Measurements from ENCODE around the gene CARMIL3.

Gene CARMIL3

DNA sequence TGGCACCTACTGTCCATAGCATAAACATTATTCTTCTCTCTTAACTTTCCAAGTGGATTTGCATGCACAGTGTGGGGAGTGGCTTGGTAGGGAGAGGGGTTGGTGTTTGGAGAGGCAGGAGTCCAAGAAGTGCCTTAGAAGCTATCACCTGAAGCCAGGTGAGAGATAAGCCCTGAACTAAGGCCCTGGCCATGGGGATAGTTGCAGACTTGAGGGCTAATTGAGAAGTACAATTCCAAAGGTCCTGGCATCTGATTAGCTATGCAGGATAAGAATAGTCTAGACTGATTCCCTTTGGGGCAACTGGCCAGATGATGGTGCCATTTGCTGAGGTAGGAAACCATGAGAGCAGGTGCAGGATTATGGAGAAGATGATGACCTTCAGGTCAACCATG lies 40.3 kb downstream of the CARMIL3 start:
- Histone ChIP-seq H3K27me3 (ENCODE audit: control insufficient read depth, insufficient read depth, low read length) (no peaks in the 10 kb centered on the region; the same call in 1 of the 2 replicates), H3K9me3 (ENCODE audit: control insufficient read depth, insufficient read depth, low read depth, low read length) (no peaks in the 10 kb centered on the region), H3K27ac (ENCODE audit: low read depth, low read length) (no peak overlapping the region), H3K4me3 (ENCODE audit: low read depth, low read length) (no peak overlapping the region), H3K36me3 (ENCODE audit: control insufficient read depth, insufficient read depth, low read length) (peaks cover 8% of the 10 kb centered on the region), H3K9ac (ENCODE audit: low read length) (no peak overlapping the region), H3K4me1 (ENCODE audit: control insufficient read depth, insufficient read depth, low read length) (peaks cover 19% of the 10 kb centered on the region)

GRCh38 chr14:24092505-24093206 lies 40.8 kb downstream of the CARMIL3 start:
- Histone ChIP-seq H3K27ac (ENCODE audit: low read depth, low read length) (peak overlapping the region; percentile 46; the same call in 1 of the 2 replicates), H3K4me1 (ENCODE audit: control insufficient read depth, insufficient read depth, low read length) (peaks cover 19% of the 10 kb centered on the region), H3K9ac (ENCODE audit: low read length) (no peak overlapping the region), H3K9me3 (ENCODE audit: control insufficient read depth, insufficient read depth, low read depth, low read length) (no peaks in the 10 kb centered on the region), H3K36me3 (ENCODE audit: control insufficient read depth, insufficient read depth, low read length) (peaks cover 9% of the 10 kb centered on the region), H3K27me3 (ENCODE audit: control insufficient read depth, insufficient read depth, low read length) (no peaks in the 10 kb centered on the region), H3K4me3 (ENCODE audit: low read depth, low read length) (no peak overlapping the region)

GRCh38 chr14:24093207-24093900 lies 41.5 kb downstream of the CARMIL3 start:
- Histone ChIP-seq H3K27me3 (ENCODE audit: control insufficient read depth, insufficient read depth, low read length) (no peaks in the 10 kb centered on the region), H3K9me3 (ENCODE audit: control insufficient read depth, insufficient read depth, low read depth, low read length) (no peaks in the 10 kb centered on the region), H3K36me3 (ENCODE audit: control insufficient read depth, insufficient read depth, low read length) (peaks cover 16% of the 10 kb centered on the region), H3K9ac (ENCODE audit: low read length) (peak overlapping the region; percentile 71), H3K27ac (ENCODE audit: low read depth, low read length) (peak overlapping the region; percentile 46), H3K4me1 (ENCODE audit: control insufficient read depth, insufficient read depth, low read length) (peaks cover 19% of the 10 kb centered on the region), H3K4me3 (ENCODE audit: low read depth, low read length) (peak overlapping the region; percentile 36)

- H3K4me3 ChIP-seq (ENCODE audit: low read depth, low read length), result peak within 1 kb of the TSS; percentile 96
- peak within 1 kb of the TSS; percentile 98 for H3K27ac ChIP-seq (ENCODE audit: low read depth, low read length)
- H3K27me3 ChIP-seq (ENCODE audit: control insufficient read depth, insufficient read depth, low read length), result no peaks in the 10 kb centered on the region
- peak within 1 kb of the TSS; percentile 98 for H3K9ac ChIP-seq (ENCODE audit: low read length)
- no peaks in the 10 kb centered on the region for H3K9me3 ChIP-seq (ENCODE audit: control insufficient read depth, insufficient read depth, low read depth, low read length)
- H3K36me3 ChIP-seq (ENCODE audit: control insufficient read depth, insufficient read depth, low read length), result peaks cover 24% of the 10 kb centered on the region
- peaks cover 19% of the 10 kb centered on the region for H3K4me1 ChIP-seq (ENCODE audit: control insufficient read depth, insufficient read depth, low read length)
Observed at GRCh38 chr14:24093901-24094840, 42.4 kb downstream of the CARMIL3 start, which contains the start of gene PCK2. PCK2 (plus strand) TSS chr14:24094311; CDS start chr14:24094406, 95 bp downstream.

- no peaks in the 10 kb centered on the region for H3K27me3 ChIP-seq (ENCODE audit: control insufficient read depth, insufficient read depth, low read length)
- peaks cover 31% of the 10 kb centered on the region for H3K36me3 ChIP-seq (ENCODE audit: control insufficient read depth, insufficient read depth, low read length)
- H3K9ac ChIP-seq (ENCODE audit: low read length), result peak overlapping the region; percentile 98
- peak overlapping the region; percentile 98 for H3K27ac ChIP-seq (ENCODE audit: low read depth, low read length)
- H3K9me3 ChIP-seq (ENCODE audit: control insufficient read depth, insufficient read depth, low read depth, low read length), result no peaks in the 10 kb centered on the region
- H3K4me3 ChIP-seq (ENCODE audit: low read depth, low read length), result peak overlapping the region; percentile 96
- peaks cover 19% of the 10 kb centered on the region for H3K4me1 ChIP-seq (ENCODE audit: control insufficient read depth, insufficient read depth, low read length)
Observed at GRCh38 chr14:24094841-24095270, 43.0 kb downstream of the CARMIL3 start.

GRCh38 chr14:24095271-24096068 lies 43.7 kb downstream of the CARMIL3 start:
- peak overlapping the region; percentile 98 for H3K27ac ChIP-seq (ENCODE audit: low read depth, low read length)

GRCh38 chr14:24096545-24097181 lies 44.9 kb downstream of the CARMIL3 start:
- H3K9ac ChIP-seq (ENCODE audit: low read length), result no peak overlapping the region
- H3K4me3 ChIP-seq (ENCODE audit: low read depth, low read length), result no peak overlapping the region
- peaks cover 49% of the 10 kb centered on the region for H3K36me3 ChIP-seq (ENCODE audit: control insufficient read depth, insufficient read depth, low read length)
- H3K27ac ChIP-seq (ENCODE audit: low read depth, low read length), result no peak overlapping the region
- peaks cover 19% of the 10 kb centered on the region for H3K4me1 ChIP-seq (ENCODE audit: control insufficient read depth, insufficient read depth, low read length)
- H3K27me3 ChIP-seq (ENCODE audit: control insufficient read depth, insufficient read depth, low read length), result no peaks in the 10 kb centered on the region
- no peaks in the 10 kb centered on the region for H3K9me3 ChIP-seq (ENCODE audit: control insufficient read depth, insufficient read depth, low read depth, low read length)

More at GRCh38 chr14:24095271-24096068, 43.7 kb downstream of the CARMIL3 start:
- H3K36me3 ChIP-seq (ENCODE audit: control insufficient read depth, insufficient read depth, low read length), result peaks cover 37% of the 10 kb centered on the region
- H3K4me1 ChIP-seq (ENCODE audit: control insufficient read depth, insufficient read depth, low read length), result peaks cover 19% of the 10 kb centered on the region
- H3K9ac ChIP-seq (ENCODE audit: low read length), result peak overlapping the region; percentile 98
- H3K4me3 ChIP-seq (ENCODE audit: low read depth, low read length), result peak overlapping the region; percentile 96
- H3K9me3 ChIP-seq (ENCODE audit: control insufficient read depth, insufficient read depth, low read depth, low read length), result no peaks in the 10 kb centered on the region
- no peaks in the 10 kb centered on the region for H3K27me3 ChIP-seq (ENCODE audit: control insufficient read depth, insufficient read depth, low read length)

- Histone ChIP-seq H3K9me3 (ENCODE audit: control insufficient read depth, insufficient read depth, low read depth, low read length) (peaks cover under 1% of the 10 kb centered on the region), H3K27me3 (ENCODE audit: control insufficient read depth, insufficient read depth, low read length) (no peaks in the 10 kb centered on the region), H3K27ac (ENCODE audit: low read depth, low read length) (no peak overlapping the region), H3K9ac (ENCODE audit: low read length) (no peak overlapping the region), H3K36me3 (ENCODE audit: control insufficient read depth, insufficient read depth, low read length) (peaks cover 63% of the 10 kb centered on the region), H3K4me3 (ENCODE audit: low read depth, low read length) (no peak overlapping the region), H3K4me1 (ENCODE audit: control insufficient read depth, insufficient read depth, low read length) (peaks cover 15% of the 10 kb centered on the region)
Observed at GRCh38 chr14:24098229-24098926, 46.6 kb downstream of the CARMIL3 start.

DNA sequence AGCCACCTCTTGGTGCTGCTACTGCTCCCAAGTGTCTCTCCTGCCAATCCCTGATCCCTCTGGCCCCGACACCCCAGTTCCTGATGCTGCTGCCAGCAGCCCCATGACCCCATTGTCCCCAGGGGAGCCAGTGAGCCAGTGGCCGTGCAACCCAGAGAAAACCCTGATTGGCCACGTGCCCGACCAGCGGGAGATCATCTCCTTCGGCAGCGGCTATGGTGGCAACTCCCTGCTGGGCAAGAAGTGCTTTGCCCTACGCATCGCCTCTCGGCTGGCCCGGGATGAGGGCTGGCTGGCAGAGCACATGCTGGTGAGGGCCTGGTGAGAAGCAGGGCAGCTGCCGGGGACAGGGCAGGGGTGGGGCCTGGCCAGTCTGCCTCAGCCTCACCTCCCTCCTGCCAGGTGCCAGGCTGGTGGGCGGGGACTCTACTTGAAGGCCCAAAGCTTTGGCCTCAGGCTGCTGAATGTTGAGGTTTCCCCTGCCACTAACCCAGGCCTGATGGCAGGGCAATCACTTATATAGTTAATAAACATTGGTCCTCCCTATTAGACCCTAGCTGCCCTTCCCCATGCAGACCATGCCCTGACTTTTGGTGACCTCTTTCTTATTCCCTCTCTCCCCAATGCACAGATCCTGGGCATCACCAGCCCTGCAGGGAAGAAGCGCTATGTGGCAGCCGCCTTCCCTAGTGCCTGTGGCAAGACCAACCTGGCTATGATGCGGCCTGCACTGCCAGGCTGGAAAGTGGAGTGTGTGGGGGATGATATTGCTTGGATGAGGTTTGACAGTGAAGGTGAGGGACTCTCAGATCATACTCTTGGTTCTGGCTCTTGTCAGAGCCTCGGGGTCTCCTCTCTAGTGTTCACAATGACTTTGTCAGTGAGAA lies 47.4 kb downstream of the CARMIL3 start:
- Histone ChIP-seq H3K27ac (ENCODE audit: low read depth, low read length) (no peak overlapping the region), H3K4me3 (ENCODE audit: low read depth, low read length) (no peak overlapping the region), H3K4me1 (ENCODE audit: control insufficient read depth, insufficient read depth, low read length) (peaks cover 12% of the 10 kb centered on the region), H3K9me3 (ENCODE audit: control insufficient read depth, insufficient read depth, low read depth, low read length) (peaks cover 9% of the 10 kb centered on the region), H3K36me3 (ENCODE audit: control insufficient read depth, insufficient read depth, low read length) (peaks cover 71% of the 10 kb centered on the region), H3K27me3 (ENCODE audit: control insufficient read depth, insufficient read depth, low read length) (no peaks in the 10 kb centered on the region), H3K9ac (ENCODE audit: low read length) (no peak overlapping the region)
